ENCODE measurements around the gene SLC22A23. TPM values are rescaled to one million over a fixed set of nuclear protein-coding genes. Genes with fewer than 3 reads are reported as not detected.

SLC22A23 gene
- total and polyA plus RNA-seq, 2 donors (not counting 1 experiment from before 2014, with no cell fraction given) = 0.18 to 1.4 TPM

- no peaks in the 10 kb centered on the region for H4K20me1 ChIP-seq (ENCODE audit: control insufficient read depth, insufficient read depth, low read length, poor library complexity, severe bottlenecking)
- Mint-ChIP-seq H3K4me3 (no peak overlapping the region), H3K9me3 (ENCODE audit: insufficient read depth) (no peaks in the 10 kb centered on the region), H3K4me1 (no peaks in the 10 kb centered on the region), H3K27ac (no peak overlapping the region), H3K27me3 (peaks cover 2% of the 10 kb centered on the region)
- no peaks in the 10 kb centered on the region for H3K4me1 ChIP-seq (ENCODE audit: control insufficient read depth in 2 of 2, insufficient read depth in 2 of 2, low read length in 2 of 2)
- H3K4me3 ChIP-seq (ENCODE audit: control extremely low read depth in 1 of 5, extremely low read depth in 1 of 5, insufficient read depth in 1 of 5, low read depth in 2 of 5, low read length in 4 of 5) = no peak overlapping the region
- H3K9ac ChIP-seq (ENCODE audit: low read length) = no peak overlapping the region
- H3K27me3 ChIP-seq (replicated peaks in 1 of 4; ENCODE audit: control extremely low read depth in 1 of 4, control insufficient read depth in 3 of 4, insufficient read depth in 4 of 4, low read length in 3 of 4) = no peaks in the 10 kb centered on the region
- no peak overlapping the region for H3K27ac ChIP-seq (ENCODE audit: low read length in 2 of 2)
- CTCF ChIA-PET = interaction anchor here (1.5 kb wide), 1 partner anchor 15 kb away, joined by 4 read pairs; no protein-coding TSS in a partner anchor
- WGBS (ENCODE audit: insufficient coverage) = 96% methylated on average over 14 of the region's 19 CpGs
- no peaks in the 10 kb centered on the region for H3K9me3 ChIP-seq (ENCODE audit: control extremely low read depth in 1 of 3, control insufficient read depth in 2 of 3, insufficient read depth in 1 of 3, low read length in 2 of 3)
- no peaks in the 10 kb centered on the region for H3K36me3 ChIP-seq (replicated peaks in 1 of 2; ENCODE audit: control extremely low read depth in 1 of 2, control insufficient read depth in 1 of 2, extremely low read depth in 1 of 2, insufficient read depth in 2 of 2, low read length in 1 of 2)
- intact Hi-C loops (cut with micrococcal nuclease) = no loop called here
- no peak for TF ChIP-seq CTCF (IDR thresholded peaks at IDR 0.05)
- no peak for TF ChIP-seq EZH2 (IDR thresholded peaks at IDR 0.05; ENCODE audit: borderline replicate concordance, insufficient read depth, low read depth, low read length, poor library complexity, severe bottlenecking)
- DNase-seq (no peak), ATAC-seq (ENCODE audit: low read depth) (no peak)
- H3K79me2 ChIP-seq (ENCODE audit: control insufficient read depth, insufficient read depth, low read length) = no peaks in the 10 kb centered on the region
- H3K4me2 ChIP-seq (replicated peaks; ENCODE audit: low read depth, low read length, poor library complexity, severe bottlenecking) = no peak overlapping the region
- POLR2A ChIA-PET = interaction anchor here (0.6 kb wide), 1 partner anchor 62 kb away, joined by 6 read pairs; no protein-coding TSS in a partner anchor
- H2AFZ ChIP-seq (ENCODE audit: insufficient read depth, low read depth, low read length, poor library complexity, severe bottlenecking) = no peak overlapping the region
Measured at GRCh38 chr6:3396503-3397180, 60.2 kb downstream of the SLC22A23 start.

GRCh38 chr6:3394671-3395070 lies 62.2 kb downstream of the SLC22A23 start:
- Histone ChIP-seq H2AFZ (ENCODE audit: insufficient read depth, low read depth, low read length, poor library complexity, severe bottlenecking) (no peak overlapping the region), H3K79me2 (ENCODE audit: control insufficient read depth, insufficient read depth, low read length) (no peaks in the 10 kb centered on the region), H3K9me3 (ENCODE audit: control extremely low read depth in 1 of 3, control insufficient read depth in 2 of 3, insufficient read depth in 1 of 3, low read length in 2 of 3) (no peaks in the 10 kb centered on the region), H3K9ac (ENCODE audit: low read length) (no peak overlapping the region), H3K27ac (ENCODE audit: low read length in 2 of 2) (no peak overlapping the region), H3K4me3 (ENCODE audit: control extremely low read depth in 1 of 5, extremely low read depth in 1 of 5, insufficient read depth in 1 of 5, low read depth in 2 of 5, low read length in 4 of 5) (no peak overlapping the region), H3K36me3 (replicated peaks in 1 of 2; ENCODE audit: control extremely low read depth in 1 of 2, control insufficient read depth in 1 of 2, extremely low read depth in 1 of 2, insufficient read depth in 2 of 2, low read length in 1 of 2) (no peaks in the 10 kb centered on the region), H3K27me3 (replicated peaks in 1 of 4; ENCODE audit: control extremely low read depth in 1 of 4, control insufficient read depth in 3 of 4, insufficient read depth in 4 of 4, low read length in 3 of 4) (no peaks in the 10 kb centered on the region), H3K4me1 (ENCODE audit: control insufficient read depth in 2 of 2, insufficient read depth in 2 of 2, low read length in 2 of 2) (no peaks in the 10 kb centered on the region), H3K4me2 (replicated peaks; ENCODE audit: low read depth, low read length, poor library complexity, severe bottlenecking) (no peak overlapping the region), H4K20me1 (ENCODE audit: control insufficient read depth, insufficient read depth, low read length, poor library complexity, severe bottlenecking) (no peaks in the 10 kb centered on the region)
- POLR2A ChIA-PET = no interaction called here
- DNase-seq (no peak), ATAC-seq (ENCODE audit: low read depth) (no peak)
- TF ChIP-seq EZH2 (IDR thresholded peaks at IDR 0.05; ENCODE audit: borderline replicate concordance, insufficient read depth, low read depth, low read length, poor library complexity, severe bottlenecking) = no peak
- no peak for TF ChIP-seq CTCF (IDR thresholded peaks at IDR 0.05)
- intact Hi-C loops (cut with micrococcal nuclease) = no loop called here
- CTCF ChIA-PET = no interaction called here
- Mint-ChIP-seq H3K4me3 (no peak overlapping the region), H3K27me3 (no peaks in the 10 kb centered on the region), H3K27ac (no peak overlapping the region), H3K9me3 (ENCODE audit: insufficient read depth) (no peaks in the 10 kb centered on the region), H3K4me1 (peaks cover 5% of the 10 kb centered on the region)
- 88% methylated on average over 4 of the region's 7 CpGs for WGBS (ENCODE audit: insufficient coverage)
